ENCODE results near the gene PTAR1.

GRCh38 chr9:69743930-69744329 is 15.9 kb downstream of the PTAR1 start:
- no peak for TF ChIP-seq POLR2AphosphoS5 (IDR thresholded peaks at IDR 0.05)
- no peak for TF ChIP-seq CTCF (IDR thresholded peaks at IDR 0.05 in 8 of 11, conservative IDR thresholded peaks at IDR 0.05 in 3 of 11)
